GM12878 (cell line): ENCODE measurements around the gene TPPP. TPM values are rescaled to one million over a fixed set of nuclear protein-coding genes. Genes with fewer than 3 reads are reported as not detected.

Source experiments
- ATAC-seq: fragments of 200-7000 bp; cut with Tn5 transposase; 3 replicates; pipeline ENCODE4 v1.9.1; 2020; ENCODE audit warnings: mild to moderate bottlenecking, moderate library complexity
- BruUV-seq: library from RNA; stranded (reverse); fragments of 400-500 nt; replicated peaks from 2 replicates; lab custom pipeline; 2021; lab: Mats Ljungman, UMichigan
- CTCF ChIA-PET: fragments of 300-600 bp; sonication (Branson Sonifier 250); formaldehyde crosslinking; extraction: SDS; loops from one replicate; lab custom pipeline; 2021; ENCODE audit warnings: inconsistent platforms; lab: Yijun Ruan, JAX
- POLR2A ChIA-PET: fragments of 350-600 bp; formaldehyde crosslinking; extraction: SDS; loops from one replicate; lab custom pipeline; 2021; ENCODE audit warnings: inconsistent platforms; lab: Charles Lee
- RAD21 ChIA-PET: fragments of 300-600 bp; sonication (Branson Sonifier 250); formaldehyde crosslinking; loops from one replicate; lab custom pipeline; 2023; ENCODE audit warnings: antibody characterized with exemption; ENCODE audit not compliant: unreplicated experiment; lab: Charles Lee
- SMC1A ChIA-PET: fragments of 300-600 bp; sonication (Branson Sonifier 250); formaldehyde crosslinking; loops from one replicate; lab custom pipeline; 2023; ENCODE audit not compliant: unreplicated experiment, uncharacterized antibody; lab: Charles Lee
- DNase-seq: peaks from one replicate; pipeline ENCODE4 v3.0.0-alpha.2; 2011; ENCODE audit warnings: low read depth, low spot score
- FAIRE-seq: peaks from 3 replicates; lab custom pipeline; 2011; peaks lifted over from hg19 to GRCh38; lab: Jason Lieb, UNC
- H2AFZ ChIP-seq: 2 replicates; pipeline ENCODE4 v1.6.0; 2011; ENCODE audit warnings: low read depth, low read length, control low read depth; ENCODE audit not compliant: control insufficient read depth
- H3K27ac ChIP-seq: 2 replicates; pipeline ENCODE4 v1.5.1; 2011; ENCODE audit warnings: control low read depth; ENCODE audit not compliant: control insufficient read depth, insufficient read depth
- H3K27me3 ChIP-seq, 2 experiments: replicated peaks in 1 of 2; 2 replicates each; pipeline versions ENCODE4 v1.6.0 to v1.6.1; 2011; ENCODE audit warnings: low read length in 1 of 2; ENCODE audit not compliant: control insufficient read depth in 2 of 2, insufficient read depth in 2 of 2
- H3K36me3 ChIP-seq, 2 experiments: 2 replicates each; pipeline ENCODE4 v1.5.1; 2011; ENCODE audit warnings: low read length in 1 of 2; ENCODE audit not compliant: control insufficient read depth in 2 of 2, insufficient read depth in 2 of 2
- H3K4me1 ChIP-seq: 2 replicates; pipeline ENCODE4 v1.6.1; 2011; ENCODE audit warnings: mild to moderate bottlenecking, low read length, moderate library complexity, mixed read lengths; ENCODE audit not compliant: control insufficient read depth, insufficient read depth
- H3K4me2 ChIP-seq: 2 replicates; pipeline ENCODE4 v1.6.0; 2011; ENCODE audit warnings: control low read depth; ENCODE audit not compliant: control insufficient read depth, insufficient read depth
- H3K4me3 ChIP-seq: fragments of 200-600 bp; sonication (generic); 2 replicates; pipeline ENCODE4 v1.5.1; 2016
- H3K79me2 ChIP-seq: 2 replicates; pipeline ENCODE4 v1.6.0; 2011; ENCODE audit warnings: low read length; ENCODE audit not compliant: control insufficient read depth, insufficient read depth
- H3K9ac ChIP-seq: 2 replicates; pipeline ENCODE4 v1.8.0; 2011; ENCODE audit warnings: low read length, control low read depth, mixed read lengths; ENCODE audit not compliant: control insufficient read depth, insufficient read depth
- H3K9me3 ChIP-seq: replicated peaks from 3 replicates; pipeline ENCODE4 v1.5.1; 2011; ENCODE audit warnings: mild to moderate bottlenecking, low read length; ENCODE audit not compliant: control insufficient read depth, insufficient read depth
- H4K20me1 ChIP-seq: 2 replicates; pipeline ENCODE4 v1.6.0; 2011; ENCODE audit not compliant: control insufficient read depth, insufficient read depth
- BMI1 ChIP-seq: fragments of 450-650 bp; IDR thresholded peaks from 2 replicates; pipeline ENCODE4 v1.6.1; 2016; ENCODE audit warnings: mild to moderate bottlenecking, moderate library complexity, borderline replicate concordance
- CEBPB ChIP-seq, 2 experiments: fragments of 150-350 bp in 1 of 2; IDR thresholded peaks; 2 replicates each; pipeline ENCODE4 v1.6.1; 2012 to 2014; ENCODE audit warnings: low read depth in 2 of 2, low read length in 2 of 2, borderline replicate concordance in 1 of 2, inconsistent platforms in 1 of 2
- CUX1 ChIP-seq: IDR thresholded peaks from 2 replicates; pipeline ENCODE4 v1.6.1; 2012; ENCODE audit warnings: improper control_type of control experiment, low read depth, low read length; ENCODE audit not compliant: insufficient replicate concordance
- EGR1 ChIP-seq, 2 experiments: IDR thresholded peaks; 1 replicate in 1 of 2; 2 replicates in 1 of 2; pipeline ENCODE4 v1.6.1; 2011 to 2012; ENCODE audit warnings: low read depth in 2 of 2, low read length in 2 of 2, borderline replicate concordance in 1 of 2, mild to moderate bottlenecking in 1 of 2, moderate library complexity in 1 of 2
- ELK1 ChIP-seq: IDR thresholded peaks from 2 replicates; pipeline ENCODE4 v1.6.1; 2012; ENCODE audit warnings: low read depth, low read length, improper control_type of control experiment
- IRF4 ChIP-seq: IDR thresholded peaks from 2 replicates; pipeline ENCODE4 v1.6.1; 2011; ENCODE audit warnings: low read depth, low read length
- POLR2A ChIP-seq: IDR thresholded peaks from 2 replicates; pipeline ENCODE4 v1.6.1; 2011; ENCODE audit warnings: low read depth, mild to moderate bottlenecking, low read length
- TBL1XR1 ChIP-seq: IDR thresholded peaks from 2 replicates; pipeline ENCODE4 v1.6.1; 2012; ENCODE audit warnings: low read depth, low read length, improper control_type of control experiment
- WGBS: methylation state at CpG from one replicate; pipeline ENCODE4 v1.1.6; 2016; ENCODE audit warnings: low lambda C conversion rate; ENCODE audit not compliant: insufficient replicate concordance, insufficient coverage; ENCODE audit errors: missing lambda C conversion rate; 5-methylcytosine and 5-hydroxymethylcytosine counted together
- in situ Hi-C: fragments of 300-500 bp; cut with MboI; formaldehyde crosslinking; loops from 9 replicates; pipeline ENCODE4 v1.14.3; 2018; ENCODE audit warnings: mixed read lengths
- intact Hi-C: fragments of 100-400 bp; cut with micrococcal nuclease; formaldehyde crosslinking; loops from one replicate; pipeline ENCODE4 v1.14.2; 2022; ENCODE audit not compliant: unreplicated experiment
- polyA plus RNA-seq, 11 experiments: library from polyadenylated mRNA; depleted of rRNA in 4 of 11; unstranded in 6 of 11; stranded (reverse) in 5 of 11; fragments of >200 nt; fragmentation: Nextera tagmentation in 4 of 11; fragmentation: Illumina TruSeq in 1 of 11; extraction: Ambion mirVana in 4 of 11; extraction: Trizol in 1 of 11; gene quantifications; 1 replicate in 1 of 11; 2 replicates in 10 of 11; pipeline versions ENCODE4 v1.2.1 to v1.2.3, GENCODE V29; 2011 to 2016; ENCODE audit warnings: inconsistent platforms in 2 of 11, missing spikeins in 2 of 11, low read depth in 1 of 11
- total RNA-seq, 4 experiments: library from RNA; depleted of rRNA in 3 of 4; stranded (reverse); fragments of >200 nt in 3 of 4; fragmentation: Illumina TruSeq in 1 of 4; extraction: Trizol in 1 of 4; gene quantifications; 2 replicates each; pipeline versions ENCODE4 v1.2.1 to v1.2.3, GENCODE V29; 2013 to 2021

TPPP gene
- total and polyA plus RNA-seq, 10 of the 15 experiments (the other 5 are each of a cell fraction or from before 2014, with no cell fraction given), result under 0.01 to 0.24 (median 0.04) TPM; not detected in 4

GRCh38 chr5:652023-652515 lies 41.1 kb downstream of the TPPP start:
- Histone ChIP-seq H3K9ac (no peak overlapping the region), H3K4me3 (no peak overlapping the region), H3K4me1 (no peaks in the 10 kb centered on the region), H3K4me2 (no peak overlapping the region), H3K36me3 (peaks cover 7 to 8% of the 10 kb centered on the region in 2 experiments), H3K79me2 (no peaks in the 10 kb centered on the region), H2AFZ (no peak overlapping the region), H3K9me3 (no peaks in the 10 kb centered on the region; the same call in 2 of the 3 replicates), H3K27me3 (no peaks in the 10 kb centered on the region), H4K20me1 (no peaks in the 10 kb centered on the region), H3K27ac (no peak overlapping the region)
- RAD21 ChIA-PET, result no interaction called here
- CTCF ChIA-PET, result no interaction called here
- WGBS, result 97% methylated on average over 8 of the region's 8 CpGs
- ATAC-seq (no peak), DNase-seq (no peak), FAIRE-seq (no peak)
- POLR2A ChIA-PET, result no interaction called here
- in situ Hi-C loops, result no loop called here
- BruUV-seq, result no TSS peak
- intact Hi-C loops, result loop anchor here (10.0 kb wide), 1 partner anchor 337 kb away; no protein-coding TSS in a partner anchor
- SMC1A ChIA-PET, result no interaction called here
- TF ChIP-seq CEBPB (IDR thresholded peaks at IDR 0.05; ENCODE audit: borderline replicate concordance in 1 of 2, low read depth in 2 of 2, low read length in 2 of 2) (no peak), IRF4 (no peak), EGR1 (IDR thresholded peaks at IDR 0.05; ENCODE audit: borderline replicate concordance in 1 of 2, low read depth in 2 of 2, low read length in 2 of 2) (no peak), CUX1 (no peak), TBL1XR1 (no peak), POLR2A (no peak), ELK1 (no peak), BMI1 (no peak)
